HEK293T (cell line): ENCODE measurements around the gene SVIL.
"Not testable (repeated sequence)": the region's sequence is repeated elsewhere in the genome, so short reads cannot be mapped to it uniquely, and the experiment has no call there.

Experiments
- CTCF ChIA-PET: fragments of 350-600 bp; formaldehyde crosslinking; extraction: SDS; loops from one replicate; lab custom pipeline; 2021; ENCODE audit warnings: antibody characterized with exemption, inconsistent platforms; lab: Yijun Ruan, JAX
- POLR2A ChIA-PET: fragments of 350-600 bp; formaldehyde crosslinking; extraction: SDS; loops from one replicate; lab custom pipeline; 2020; ENCODE audit warnings: antibody characterized with exemption, inconsistent platforms; lab: Yijun Ruan, JAX
- DNase-seq: peaks from one replicate; pipeline ENCODE4 v3.0.0; 2012; ENCODE audit warnings: mixed read lengths; ENCODE audit errors: extremely low spot score
- ARNT ChIP-seq: fragments of 450-650 bp; IDR thresholded peaks from 2 replicates; pipeline ENCODE4 v1.6.1; 2017; ENCODE audit warnings: mild to moderate bottlenecking
- BHLHE40 ChIP-seq: fragments of 450-650 bp; IDR thresholded peaks from 2 replicates; pipeline ENCODE4 v1.6.1; 2016; ENCODE audit warnings: mild to moderate bottlenecking, moderate library complexity, borderline replicate concordance
- CTBP1 ChIP-seq: fragments of 450-650 bp; IDR thresholded peaks from 2 replicates; pipeline ENCODE4 v1.6.1; 2016; ENCODE audit warnings: borderline replicate concordance
- ELF4 ChIP-seq: fragments of 450-650 bp; IDR thresholded peaks from 2 replicates; pipeline ENCODE4 v1.6.1; 2017; ENCODE audit warnings: antibody characterized with exemption
- FOXA1 ChIP-seq: fragments of 450-650 bp; IDR thresholded peaks from 2 replicates; pipeline ENCODE4 v1.6.1; 2016; ENCODE audit warnings: mild to moderate bottlenecking
- FOXK2 ChIP-seq: fragments of 450-650 bp; IDR thresholded peaks from 2 replicates; pipeline ENCODE4 v1.6.1; 2016; ENCODE audit warnings: mild to moderate bottlenecking
- FOXM1 ChIP-seq: fragments of 450-650 bp; IDR thresholded peaks from 2 replicates; pipeline ENCODE4 v1.6.1; 2017; ENCODE audit warnings: mild to moderate bottlenecking, borderline replicate concordance
- HDGF ChIP-seq: fragments of 450-650 bp; IDR thresholded peaks from 2 replicates; pipeline ENCODE4 v1.6.1; 2017; ENCODE audit warnings: antibody characterized with exemption, borderline replicate concordance
- L3MBTL2 ChIP-seq: fragments of 450-650 bp; conservative IDR thresholded peaks from 2 replicates; pipeline ENCODE4 v1.6.1; 2016; ENCODE audit warnings: mild to moderate bottlenecking
- LEF1 ChIP-seq: fragments of 450-650 bp; IDR thresholded peaks from 2 replicates; pipeline ENCODE4 v1.6.1; 2017; ENCODE audit warnings: mild to moderate bottlenecking, borderline replicate concordance
- NFRKB ChIP-seq: fragments of 450-650 bp; IDR thresholded peaks from 2 replicates; pipeline ENCODE4 v1.6.1; 2016; ENCODE audit warnings: mild to moderate bottlenecking, moderate library complexity
- SP1 ChIP-seq: fragments of 450-650 bp; IDR thresholded peaks from 2 replicates; pipeline ENCODE4 v1.6.1; 2017
- SUZ12 ChIP-seq: fragments of 450-650 bp; IDR thresholded peaks from 2 replicates; pipeline ENCODE4 v1.6.1; 2016; ENCODE audit warnings: mild to moderate bottlenecking
- TARDBP ChIP-seq: fragments of 450-650 bp; IDR thresholded peaks from 2 replicates; pipeline ENCODE4 v1.6.1; 2016
- ZNF384 ChIP-seq: fragments of 450-650 bp; IDR thresholded peaks from 2 replicates; pipeline ENCODE4 v1.6.1; 2016
- TF ChIP-seq, protein P1 (sequence below): fragments of 450-650 bp; IDR thresholded peaks from 2 replicates; pipeline ENCODE4 v1.6.1; 2016

Gene SVIL

DNA sequence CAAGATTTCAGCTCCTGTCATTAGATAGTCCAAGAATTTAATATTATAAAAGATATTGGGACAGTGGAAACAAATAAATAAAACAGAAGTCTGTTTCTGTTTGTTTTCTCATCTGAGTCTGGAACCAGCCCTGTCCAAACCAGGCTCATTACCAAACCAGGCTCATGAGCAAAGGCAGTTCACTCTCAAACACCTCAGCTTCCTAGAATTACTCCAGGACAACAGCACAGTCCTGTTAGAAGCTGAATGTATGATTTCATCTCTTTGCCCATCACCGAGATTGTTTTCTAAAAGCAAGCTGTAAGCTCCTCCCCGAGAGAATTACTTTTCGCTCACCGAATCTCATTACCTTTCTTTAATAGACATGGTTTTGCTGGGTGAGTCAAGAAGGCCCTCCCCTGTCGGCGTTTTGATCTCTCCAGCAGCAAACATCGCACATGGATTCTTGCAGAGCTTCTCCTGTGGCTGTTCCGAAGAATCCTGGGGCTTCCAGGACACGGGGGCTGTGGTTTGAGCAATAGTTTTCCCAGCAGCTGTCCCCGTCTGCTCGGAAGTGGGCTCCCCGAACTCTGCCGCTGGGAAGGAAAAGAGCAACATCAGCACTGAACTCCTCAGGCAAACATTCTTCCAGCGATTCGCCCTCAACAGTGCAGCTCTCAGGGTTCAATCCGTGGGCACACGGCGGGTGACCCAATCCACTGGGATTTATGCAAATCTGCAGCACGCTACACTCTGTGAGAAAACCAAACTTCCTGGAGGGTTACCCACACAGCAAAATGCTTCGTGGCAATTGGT lies 112.5 kb downstream of the SVIL start:
- POLR2A ChIA-PET, result no interaction called here

DNA sequence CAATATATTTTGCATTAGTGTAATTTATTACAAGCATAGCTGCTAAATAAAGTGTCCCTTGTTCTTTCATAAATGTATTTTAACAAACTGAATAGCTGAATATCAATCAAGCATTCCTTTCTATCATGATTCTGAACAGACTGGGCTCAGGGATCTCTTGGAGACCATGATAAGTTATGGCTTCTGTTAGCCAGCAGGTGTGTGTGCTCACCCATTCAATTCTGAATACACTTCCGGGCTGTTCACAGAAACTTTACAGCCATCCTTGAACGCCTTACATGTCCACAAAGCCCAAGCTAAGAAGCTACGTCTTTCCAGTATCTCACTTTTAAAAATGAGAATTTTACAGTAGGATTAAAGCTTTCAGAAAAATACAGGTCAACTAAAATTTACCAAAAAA lies 115.1 kb downstream of the SVIL start:
- CTCF ChIA-PET, result interaction anchor here (1.2 kb wide), 1 partner anchor 16 kb away, joined by 4 read pairs; no protein-coding TSS in a partner anchor
- TF ChIP-seq, protein P1, sequence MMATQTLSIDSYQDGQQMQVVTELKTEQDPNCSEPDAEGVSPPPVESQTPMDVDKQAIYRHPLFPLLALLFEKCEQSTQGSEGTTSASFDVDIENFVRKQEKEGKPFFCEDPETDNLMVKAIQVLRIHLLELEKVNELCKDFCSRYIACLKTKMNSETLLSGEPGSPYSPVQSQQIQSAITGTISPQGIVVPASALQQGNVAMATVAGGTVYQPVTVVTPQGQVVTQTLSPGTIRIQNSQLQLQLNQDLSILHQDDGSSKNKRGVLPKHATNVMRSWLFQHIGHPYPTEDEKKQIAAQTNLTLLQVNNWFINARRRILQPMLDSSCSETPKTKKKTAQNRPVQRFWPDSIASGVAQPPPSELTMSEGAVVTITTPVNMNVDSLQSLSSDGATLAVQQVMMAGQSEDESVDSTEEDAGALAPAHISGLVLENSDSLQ, result no peak
- TF ChIP-seq FOXM1 (no peak), CTBP1 (no peak), TARDBP (no peak)
- no peak for DNase-seq
- POLR2A ChIA-PET, result no interaction called here

More for the DNA sequence above, 112.5 kb downstream of the SVIL start:
- CTCF ChIA-PET, result interaction anchor here (0.7 to 1.1 kb wide), 4 partner anchors 13 to 169 kb away, joined by 3 to 6 read pairs (median 3); no protein-coding TSS in a partner anchor
- DNase-seq, result no peak
- TF ChIP-seq, protein P1, result no peak
- no peak for TF ChIP-seq NFRKB
- TF ChIP-seq ARNT, result no peak
- TF ChIP-seq SP1, result no peak

DNA sequence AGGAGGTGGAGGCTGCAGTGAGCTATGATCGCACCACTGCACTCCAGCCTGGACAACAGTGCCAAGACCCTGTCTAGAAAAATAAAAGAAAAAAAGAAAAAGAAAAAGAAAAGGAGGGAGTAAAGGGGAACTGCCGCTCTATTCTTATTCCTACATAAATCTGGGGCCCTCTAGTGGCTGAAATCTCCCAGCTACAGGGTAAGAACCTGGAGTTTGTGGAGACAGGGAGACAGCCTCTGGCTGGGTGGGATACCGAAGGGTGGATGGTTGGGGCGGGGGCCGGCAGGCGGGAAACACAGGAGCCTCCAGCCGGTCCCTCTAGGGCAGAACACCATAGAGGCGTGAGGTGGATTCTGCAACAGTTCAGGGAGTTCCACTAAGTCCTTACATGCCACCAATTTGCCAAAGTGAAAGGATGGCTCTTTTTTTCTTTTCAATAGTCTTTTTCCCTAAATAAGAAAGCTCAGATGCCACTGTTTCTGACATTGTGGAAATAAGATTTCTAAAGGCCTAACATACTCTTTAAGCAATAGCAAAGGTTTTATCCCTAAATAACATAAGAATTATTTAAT lies 117.3 kb downstream of the SVIL start:
- ChIA-PET CTCF (interaction anchor here (0.6 to 1.5 kb wide), 16 partner anchors 8 to 683 kb away, joined by 3 to 12 read pairs (median 3); no protein-coding TSS in a partner anchor), POLR2A (no interaction called here)
- DNase-seq, result peak; percentile 42
- TF ChIP-seq TARDBP, result no peak
- no peak for TF ChIP-seq BHLHE40
- no peak for TF ChIP-seq HDGF
- TF ChIP-seq SP1, result no peak
- no peak for TF ChIP-seq LEF1
- TF ChIP-seq, protein P1, result no peak
- no peak for TF ChIP-seq CTBP1
- no peak for TF ChIP-seq ARNT
- TF ChIP-seq L3MBTL2, result no peak
- no peak for TF ChIP-seq FOXM1
- no peak for TF ChIP-seq SUZ12
- TF ChIP-seq FOXA1, result no peak
- TF ChIP-seq ELF4, result no peak
- no peak for TF ChIP-seq NFRKB
- TF ChIP-seq FOXK2, result no peak
- TF ChIP-seq ZNF384, result no peak

DNA sequence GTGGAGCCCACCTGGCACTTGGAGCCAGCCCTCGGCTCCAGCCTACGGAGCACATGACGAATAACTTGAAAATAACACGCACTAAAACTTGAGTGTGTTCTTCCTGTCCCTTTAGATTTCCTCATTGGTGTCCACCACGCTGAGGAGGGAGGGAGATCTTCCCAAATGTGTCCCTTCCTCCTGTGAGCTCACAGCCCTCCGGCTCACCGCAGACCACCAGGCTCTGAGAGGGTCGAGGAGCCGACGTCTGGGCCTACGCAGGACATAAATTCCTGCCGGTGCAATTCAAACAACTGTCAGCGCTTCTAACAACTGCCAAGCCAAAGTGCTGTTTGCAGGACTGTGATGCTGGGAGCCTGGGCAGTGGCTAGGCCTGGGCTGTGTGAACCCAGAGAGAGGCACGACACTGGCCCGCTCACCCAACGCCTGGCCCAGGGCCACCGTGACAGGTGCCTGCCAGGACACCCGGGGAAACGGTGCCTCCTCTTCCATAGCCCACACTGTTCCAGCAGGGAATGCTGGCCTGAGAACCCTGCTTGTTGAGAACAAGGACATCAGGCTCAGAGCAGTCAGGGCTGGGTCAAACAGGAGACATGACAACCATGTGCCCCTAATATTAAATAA lies 118.3 kb downstream of the SVIL start:
- CTCF ChIA-PET, result interaction anchor here (0.7 to 1.5 kb wide), 3 partner anchors 19 to 333 kb away, joined by 3 to 12 read pairs (median 5); no protein-coding TSS in a partner anchor
- DNase-seq, POLR2A ChIA-PET: not testable (repeated sequence)

DNA sequence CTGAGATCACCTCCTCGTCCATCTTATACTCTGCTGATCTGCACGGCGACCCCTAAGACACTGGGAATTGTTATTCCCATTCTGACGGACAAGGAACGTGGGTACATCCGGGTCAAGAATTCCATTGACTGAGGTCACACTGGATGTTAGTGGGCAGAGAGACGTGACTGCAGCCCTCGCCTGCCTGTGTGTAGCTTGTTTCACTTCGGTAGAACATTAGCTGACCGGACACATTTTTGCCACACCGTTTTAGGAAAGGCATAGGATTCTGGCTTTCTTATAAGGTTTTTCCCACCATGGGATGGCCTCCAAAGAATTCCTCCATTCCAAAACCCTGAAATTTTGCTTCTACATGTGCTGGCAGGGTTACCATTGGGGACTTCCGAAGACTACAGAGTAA lies 118.9 kb downstream of the SVIL start:
- DNase-seq, POLR2A ChIA-PET, CTCF ChIA-PET: not testable (repeated sequence)

DNA sequence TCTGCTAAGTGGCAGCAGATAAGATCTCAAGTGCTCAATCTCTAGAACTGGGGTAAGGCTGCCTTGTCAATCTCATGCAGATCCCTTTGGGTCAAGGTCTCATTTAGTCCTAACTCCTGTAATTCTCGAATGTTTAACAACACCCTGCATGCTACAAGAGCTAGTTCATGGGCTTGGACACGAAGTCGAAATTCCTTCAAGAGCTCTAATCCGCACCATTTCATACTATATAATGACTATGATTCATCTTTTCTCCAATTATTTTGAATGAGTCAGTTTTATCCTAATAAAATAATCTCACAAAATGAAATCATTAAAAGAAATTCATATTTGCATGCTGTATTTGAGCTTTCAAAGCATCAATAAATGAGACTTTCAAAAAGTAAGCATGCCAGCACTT lies 119.7 kb downstream of the SVIL start:
- DNase-seq, CTCF ChIA-PET, POLR2A ChIA-PET: not testable (repeated sequence)

DNA sequence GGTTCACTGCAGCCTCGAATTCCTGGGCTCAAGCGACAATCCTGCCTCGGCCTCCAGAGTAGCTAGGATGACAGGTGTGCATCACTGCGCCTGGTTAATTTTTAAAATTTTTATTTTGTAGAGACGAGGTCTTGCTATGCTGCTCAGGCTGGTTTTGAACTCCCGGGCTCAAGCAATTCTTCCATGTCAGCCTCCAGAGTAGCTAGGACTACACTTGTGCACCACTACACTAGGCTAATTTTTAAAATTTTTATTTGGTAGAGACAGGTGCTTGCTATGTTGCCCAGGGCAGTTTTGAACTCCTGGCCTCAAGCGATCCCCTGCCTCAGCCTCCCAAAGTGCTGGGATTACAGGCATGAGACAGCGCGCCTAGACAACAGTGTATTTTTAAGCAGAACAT lies 120.5 kb downstream of the SVIL start:
- DNase-seq, result no peak
- ChIA-PET CTCF (interaction anchor here (0.9 to 1.8 kb wide), 3 partner anchors 11 to 219 kb away, joined by 3 to 5 read pairs (median 4); no protein-coding TSS in a partner anchor), POLR2A (no interaction called here)
- TF ChIP-seq TARDBP, result no peak
- no peak for TF ChIP-seq SP1
- no peak for TF ChIP-seq ARNT
- TF ChIP-seq FOXK2, result no peak
- TF ChIP-seq ZNF384, result no peak
- TF ChIP-seq ELF4, result no peak
- no peak for TF ChIP-seq BHLHE40
- no peak for TF ChIP-seq L3MBTL2
- TF ChIP-seq, protein P1, result no peak
